ENCODE data around the gene TEX44.
"Not testable (repeated sequence)": the region's sequence is repeated elsewhere in the genome, so short reads cannot be mapped to it uniquely, and the experiment has no call there.

The TEX44 gene

DNA sequence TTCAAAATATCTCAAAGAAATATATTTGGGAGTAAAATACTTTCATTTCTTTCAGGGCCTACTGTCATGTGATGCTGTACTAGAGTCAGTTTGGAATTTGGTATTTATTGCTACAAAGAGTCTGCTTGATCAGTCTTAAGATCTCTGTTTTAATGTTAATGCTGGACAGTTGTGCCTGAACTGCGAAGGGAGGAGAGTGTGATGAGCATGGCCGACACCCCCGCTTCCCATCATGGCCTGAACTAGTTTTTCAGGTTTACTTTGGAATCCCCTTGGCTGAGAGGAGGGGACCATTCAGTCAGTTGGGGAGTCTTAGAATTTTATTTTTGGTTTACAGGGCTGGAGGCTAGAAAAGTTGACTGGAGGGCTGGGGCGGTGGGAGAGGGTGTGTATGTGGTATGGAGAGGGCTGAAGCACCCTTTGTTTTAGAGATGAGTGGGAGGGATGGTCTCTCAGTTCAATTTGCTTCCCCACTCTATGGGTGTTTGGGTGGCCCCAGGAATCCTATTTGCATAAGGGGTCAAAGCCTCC is 20.9 kb upstream of the TEX44 start:
- DNase-seq (ENCODE audit: low read depth): no peak

DNA sequence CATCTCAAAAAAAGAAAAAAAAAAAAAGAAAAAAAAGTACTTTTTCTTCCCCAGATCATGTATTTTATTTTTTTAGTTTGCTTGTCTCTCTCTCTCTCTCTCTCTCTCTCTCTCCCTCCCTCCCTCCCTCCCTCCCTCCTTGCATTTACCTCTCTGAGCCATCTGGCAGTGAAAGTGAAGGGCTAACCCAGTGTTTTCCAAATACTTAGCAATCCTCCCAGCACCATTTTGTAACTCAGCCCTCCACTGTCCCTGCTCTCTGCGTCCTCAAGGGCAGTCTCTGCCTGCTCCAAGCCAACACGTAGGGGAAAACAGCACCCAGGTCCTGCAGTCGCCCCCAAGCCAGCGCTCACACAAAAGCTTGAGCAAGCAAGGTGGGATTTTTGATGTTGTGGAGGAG is 19.6 kb upstream of the TEX44 start:
- no peak for DNase-seq (ENCODE audit: low read depth)

DNA sequence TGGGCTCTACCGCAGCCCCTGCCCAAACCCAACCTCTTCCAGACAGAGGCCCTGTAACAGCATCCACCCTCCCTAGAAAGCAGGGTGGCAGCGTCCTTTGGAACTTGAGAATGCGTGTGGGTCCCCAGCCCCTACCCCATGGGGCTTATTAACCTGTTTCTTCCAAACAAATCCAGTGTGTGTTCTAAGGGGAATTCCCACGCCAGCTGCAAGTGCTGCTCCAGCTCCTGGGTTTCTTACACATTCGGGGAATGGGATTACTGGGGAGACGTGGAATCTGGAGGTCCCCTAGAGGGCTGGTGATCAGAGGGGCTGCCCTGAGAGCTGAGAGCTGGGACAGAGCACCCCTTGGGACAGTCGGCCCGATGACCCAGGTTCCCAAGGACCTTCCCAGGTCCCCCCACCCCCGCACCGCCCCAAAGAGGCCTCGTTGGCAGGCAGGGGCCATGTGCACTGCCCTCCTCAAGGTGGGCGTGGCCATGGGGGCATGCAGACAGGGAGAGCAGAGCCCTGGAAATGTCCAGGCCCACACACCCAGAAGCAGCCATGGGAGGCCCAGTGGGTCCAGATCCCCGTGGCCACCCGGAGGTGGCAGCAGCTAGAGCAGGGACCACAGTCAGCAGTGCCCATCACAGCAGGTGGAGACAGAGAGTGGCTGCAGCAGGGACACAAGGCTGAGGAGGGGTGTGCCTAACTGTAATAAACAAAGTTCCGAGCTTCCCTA is 18.8 kb upstream of the TEX44 start:
- DNase-seq (ENCODE audit: low read depth): no peak

DNA sequence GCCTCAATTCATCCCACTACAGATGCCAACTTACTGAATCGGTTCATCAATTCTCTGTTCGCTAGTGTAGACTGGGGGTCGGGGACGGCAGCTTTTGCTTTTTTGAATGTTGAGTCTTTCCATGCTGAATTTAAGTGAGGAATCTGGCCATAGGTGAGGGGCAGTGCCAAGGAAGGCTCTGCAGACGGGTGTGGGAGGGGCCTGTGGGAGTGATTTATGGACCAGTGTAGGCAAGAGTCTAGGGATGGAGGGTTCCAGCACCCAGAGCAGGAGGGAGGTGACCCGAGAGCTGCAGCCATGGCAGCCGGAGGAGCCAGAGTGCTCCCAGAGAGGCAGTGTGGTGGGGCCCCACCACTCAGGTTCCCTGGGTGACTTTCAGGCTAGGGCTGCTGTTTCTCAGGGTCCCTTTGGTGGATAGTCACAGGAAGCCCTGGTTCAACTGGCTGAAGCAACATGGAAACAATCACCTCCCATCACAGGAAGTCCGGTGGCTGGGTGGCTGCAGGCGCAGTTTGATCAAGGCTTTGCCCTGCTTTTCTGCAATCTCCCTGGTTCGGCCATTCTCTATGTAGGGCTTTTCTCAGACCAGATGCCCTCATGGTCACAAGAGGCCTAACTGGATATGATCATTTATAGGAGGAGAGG is 16.9 kb upstream of the TEX44 start:
- DNase-seq (ENCODE audit: low read depth): no peak

DNA sequence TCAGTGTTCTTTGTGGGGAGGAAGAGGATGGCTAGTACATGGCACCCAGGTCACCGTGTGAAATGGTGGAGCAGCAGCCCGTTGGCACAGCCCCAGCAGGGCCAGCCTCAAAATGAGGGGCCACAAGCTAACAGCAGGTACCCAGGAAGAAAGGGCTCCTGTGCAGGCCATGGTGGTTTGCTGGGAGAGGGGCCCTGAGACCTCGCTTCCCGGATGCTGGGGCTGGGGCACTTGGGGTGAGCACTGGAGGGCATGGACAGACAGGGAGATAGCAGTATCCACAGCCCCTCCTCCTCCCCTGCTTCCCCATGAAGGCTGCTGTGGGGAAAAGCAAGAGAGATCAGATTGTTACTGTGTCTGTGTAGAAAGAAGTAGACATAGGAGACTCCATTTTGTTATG is 16.2 kb upstream of the TEX44 start:
- no peak for DNase-seq (ENCODE audit: low read depth)

DNA sequence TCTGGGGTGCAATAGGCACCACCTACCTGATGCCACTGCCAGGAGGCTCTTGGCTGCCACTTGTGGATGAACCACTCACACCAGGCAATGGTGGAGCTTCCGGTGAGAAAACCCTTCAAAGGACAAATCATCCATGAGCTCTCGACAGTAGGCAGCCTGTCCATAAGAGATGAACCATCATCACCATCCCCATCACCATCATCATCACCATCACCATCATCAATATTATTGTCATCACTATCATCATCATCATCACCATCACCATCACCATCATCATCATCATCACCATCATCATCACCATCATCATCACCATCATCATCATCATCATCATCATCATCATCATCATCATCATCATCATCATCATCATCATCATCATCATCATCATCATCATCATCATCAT is 14.0 kb upstream of the TEX44 start:
- not testable (repeated sequence) for DNase-seq (ENCODE audit: low read depth)

DNA sequence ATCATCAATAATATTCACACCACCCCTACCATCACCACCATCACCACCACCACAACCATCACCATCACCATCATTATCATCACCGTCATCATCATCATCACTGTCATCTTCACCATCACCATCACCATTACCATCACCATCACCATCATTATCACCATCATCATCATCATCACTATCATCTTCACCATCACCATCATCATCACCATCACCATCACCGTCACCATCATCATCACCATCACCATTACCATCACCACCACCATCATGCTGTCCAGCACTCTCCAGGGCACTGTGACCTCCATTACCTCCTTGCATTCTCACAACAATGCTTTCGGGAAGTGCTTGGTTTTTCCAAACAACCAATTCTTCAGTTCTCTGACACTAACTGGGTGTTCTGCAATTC is 13.1 kb upstream of the TEX44 start:
- no peak for DNase-seq (ENCODE audit: low read depth)

DNA sequence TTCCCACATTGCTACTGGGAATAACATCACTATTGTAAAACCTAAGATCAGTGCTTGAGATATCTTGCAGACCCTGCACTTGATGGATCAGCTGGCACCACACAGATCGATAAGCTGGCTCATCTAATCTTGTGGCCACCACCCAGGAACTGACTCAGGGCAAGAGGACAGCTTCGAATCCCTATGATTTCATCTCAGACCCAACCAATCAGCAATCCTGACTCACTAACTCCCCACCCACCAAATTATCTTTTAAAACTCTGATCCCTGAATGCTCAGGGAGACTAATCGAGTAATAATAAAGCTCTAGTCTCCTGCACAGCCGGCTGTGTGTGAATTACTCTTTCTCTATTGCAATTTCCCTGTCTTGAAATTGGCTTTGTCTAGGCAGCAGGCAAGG is 11.3 kb upstream of the TEX44 start:
- no peak for DNase-seq (ENCODE audit: low read depth)

DNA sequence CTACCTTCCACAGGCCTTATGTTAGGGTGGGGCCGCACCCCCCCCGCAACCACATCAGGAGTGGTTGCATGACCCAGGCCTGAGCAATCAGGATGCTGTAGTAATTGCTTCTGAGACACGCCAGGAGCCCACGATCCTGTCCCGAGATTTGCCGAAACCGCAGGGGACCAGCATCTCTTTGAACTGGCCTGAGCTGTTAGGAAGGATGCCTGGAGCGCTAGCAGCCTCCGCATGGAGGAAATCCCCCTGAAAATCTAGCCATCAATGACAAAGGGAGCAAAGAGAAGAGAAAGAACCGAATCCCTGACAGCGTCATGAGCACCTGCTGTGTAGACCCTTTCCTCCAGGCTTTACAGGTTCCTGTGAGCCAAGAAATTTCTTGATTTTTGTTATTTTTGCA is 8.7 kb upstream of the TEX44 start:
- no peak for DNase-seq (ENCODE audit: low read depth)

DNA sequence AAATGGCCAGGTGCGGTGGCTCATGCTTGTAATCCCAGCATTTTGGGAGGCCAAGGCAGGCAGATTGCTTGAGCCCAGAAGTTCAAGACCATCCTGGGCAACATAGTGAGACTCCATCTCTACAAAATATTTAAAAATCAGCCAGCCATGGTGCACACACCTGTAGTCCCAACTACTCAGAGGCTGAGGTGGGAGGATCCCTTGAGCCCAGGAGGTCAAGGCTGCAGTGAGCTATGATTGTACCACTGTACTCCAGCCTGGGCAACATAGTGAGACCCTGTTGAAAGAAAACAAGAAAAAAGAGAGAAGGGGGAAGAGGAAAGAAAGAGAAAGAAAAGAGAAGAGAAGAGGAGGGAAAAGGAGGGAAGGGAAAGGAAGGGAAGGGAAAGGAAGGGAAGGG is 4.9 kb upstream of the TEX44 start:
- not testable (repeated sequence) for DNase-seq (ENCODE audit: low read depth)

DNA sequence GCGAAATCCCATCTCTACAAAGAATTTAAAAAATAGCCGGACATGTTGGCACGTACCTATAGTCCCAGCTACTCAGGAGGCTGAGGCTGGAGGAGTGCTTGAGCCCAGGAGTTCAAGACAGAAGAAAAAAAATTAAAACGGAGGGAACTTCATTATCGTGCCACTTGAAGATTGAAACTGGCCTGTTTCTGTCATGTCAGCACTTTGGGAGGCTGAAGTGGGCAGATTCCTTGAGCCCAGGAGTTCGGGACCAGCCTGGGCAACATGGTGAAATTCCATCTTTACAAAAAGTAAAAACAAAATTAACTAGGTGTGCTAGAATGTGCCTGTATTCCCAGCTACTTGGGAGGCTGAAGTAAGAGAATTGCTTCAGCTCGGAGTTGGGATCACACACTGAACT is 3.0 kb upstream of the TEX44 start:
- no peak for DNase-seq (ENCODE audit: low read depth)

DNA sequence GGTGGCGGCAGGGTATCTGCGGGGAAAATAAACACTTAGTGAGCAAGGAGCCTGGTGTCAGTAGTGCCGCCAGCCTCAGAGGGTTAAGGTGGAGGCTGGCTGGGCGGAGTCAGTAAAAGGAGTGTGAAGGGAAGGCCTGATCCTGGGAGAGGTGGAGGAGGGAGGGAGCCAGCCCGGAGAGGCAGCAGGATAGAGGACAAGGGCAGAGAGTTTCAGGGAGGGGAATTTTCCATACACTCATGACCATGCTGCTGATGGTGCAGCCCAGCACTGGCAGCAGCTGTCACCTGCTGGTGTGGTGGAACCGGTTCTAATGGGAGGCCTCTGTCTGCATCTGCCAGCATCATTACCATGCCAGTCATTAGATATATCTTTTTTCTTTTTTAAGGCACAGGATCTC is 2.0 kb upstream of the TEX44 start:
- no peak for DNase-seq (ENCODE audit: low read depth)

DNA sequence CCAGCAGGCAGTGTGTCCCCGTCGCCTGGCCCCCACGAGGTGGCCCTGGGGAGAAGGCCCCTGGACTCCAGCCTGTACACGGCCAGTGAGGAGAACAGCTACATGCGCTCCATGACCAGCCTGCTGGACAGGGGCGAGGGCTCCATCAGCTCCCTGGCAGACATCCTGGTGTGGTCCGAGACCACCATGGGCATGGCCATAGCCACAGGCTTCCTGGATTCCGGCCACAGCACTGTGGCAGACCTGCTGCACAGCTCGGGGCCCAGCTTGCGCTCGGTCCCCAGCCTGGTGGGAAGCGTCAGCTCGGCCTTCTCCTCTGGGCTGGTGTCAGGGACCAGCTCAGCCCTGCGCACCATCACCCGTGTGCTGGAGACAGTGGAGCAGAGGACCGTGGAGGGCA is 1.0 kb downstream of the TEX44 start:
- DNase-seq (ENCODE audit: low read depth): no peak

DNA sequence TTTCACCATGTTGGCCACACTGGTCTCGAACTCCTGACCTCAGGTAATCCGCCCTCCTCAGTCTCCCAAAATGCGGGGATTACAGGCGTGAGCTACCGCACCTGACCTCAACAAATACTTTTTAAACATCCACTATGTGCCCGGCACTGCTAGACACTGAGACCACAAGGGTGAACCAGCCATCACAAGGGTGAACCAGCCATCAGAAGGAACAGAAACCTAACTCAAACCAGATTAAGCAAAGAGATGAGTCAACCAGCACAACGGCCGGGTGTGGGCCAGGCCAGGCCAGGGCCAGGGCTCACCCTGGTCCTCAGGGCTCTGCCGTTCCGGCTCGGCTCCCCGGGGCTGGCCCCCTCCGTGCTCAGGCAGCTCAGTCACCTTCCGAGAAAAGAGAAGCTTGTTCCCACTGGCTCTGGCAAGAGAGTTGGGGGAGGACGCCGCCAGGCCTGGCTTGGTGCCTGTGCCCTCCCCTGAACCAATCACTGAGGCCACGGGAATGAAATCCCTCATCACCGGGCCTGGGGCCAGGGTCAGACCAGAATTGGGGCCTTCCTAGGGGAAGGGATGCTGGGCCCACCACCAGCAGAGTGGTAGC is 4.4 kb downstream of the TEX44 start:
- no peak for DNase-seq (ENCODE audit: low read depth)

DNA sequence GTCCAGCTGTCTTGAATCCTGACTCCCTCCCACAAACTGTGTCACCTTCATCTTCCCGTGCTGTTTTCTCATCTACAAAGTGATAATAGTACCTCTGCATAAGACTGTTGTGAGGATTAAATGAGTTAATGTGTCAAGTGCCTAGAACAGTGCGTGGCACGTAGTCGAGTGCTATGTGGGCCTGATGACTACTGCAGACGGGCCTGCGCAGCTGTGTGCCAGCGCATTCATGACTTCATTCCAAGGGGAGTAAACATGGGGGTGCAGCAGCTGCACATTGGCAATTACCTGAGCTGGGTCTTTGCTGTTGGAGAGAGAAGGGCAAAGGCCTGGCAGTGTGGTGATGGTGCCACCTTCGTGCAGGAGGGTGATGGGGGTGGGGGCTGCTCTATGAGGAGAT is 5.0 kb downstream of the TEX44 start:
- DNase-seq (ENCODE audit: low read depth): no peak

DNA sequence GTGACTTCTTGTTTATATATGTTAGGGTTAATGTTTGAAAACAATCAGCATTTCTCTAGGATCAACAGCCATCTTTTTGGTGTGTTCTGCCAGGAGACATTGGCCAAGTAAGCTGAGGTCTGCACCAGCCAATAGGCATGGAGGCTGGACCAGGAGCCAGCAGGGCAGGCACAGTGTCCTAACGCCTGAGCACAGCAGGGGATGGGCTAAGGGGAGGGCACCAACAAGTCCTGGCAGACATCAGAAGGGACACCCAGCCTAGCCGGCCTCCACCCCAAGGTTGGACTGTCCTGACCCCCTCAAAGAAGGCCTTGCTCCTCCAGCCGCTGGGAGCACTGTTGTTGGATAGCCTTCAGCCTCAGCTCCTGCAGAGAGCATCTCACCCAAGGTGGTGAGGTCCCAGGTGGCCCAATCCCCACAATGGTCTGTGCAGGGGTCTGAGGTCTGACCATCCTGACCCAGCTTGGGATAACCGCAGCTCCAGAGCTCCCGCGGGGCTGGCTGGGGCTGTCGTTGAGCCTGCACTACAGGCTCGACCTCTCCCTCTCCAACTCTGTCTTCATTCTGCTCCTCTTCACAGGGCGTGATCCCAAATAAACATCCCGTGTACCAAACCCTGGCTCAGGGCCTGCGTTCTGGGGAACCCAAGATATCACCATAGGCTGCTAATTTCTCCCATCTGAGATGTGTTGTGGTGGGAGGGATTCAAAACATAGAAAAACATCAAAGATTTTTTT is 8.1 kb downstream of the TEX44 start:
- DNase-seq (ENCODE audit: low read depth): no peak

DNA sequence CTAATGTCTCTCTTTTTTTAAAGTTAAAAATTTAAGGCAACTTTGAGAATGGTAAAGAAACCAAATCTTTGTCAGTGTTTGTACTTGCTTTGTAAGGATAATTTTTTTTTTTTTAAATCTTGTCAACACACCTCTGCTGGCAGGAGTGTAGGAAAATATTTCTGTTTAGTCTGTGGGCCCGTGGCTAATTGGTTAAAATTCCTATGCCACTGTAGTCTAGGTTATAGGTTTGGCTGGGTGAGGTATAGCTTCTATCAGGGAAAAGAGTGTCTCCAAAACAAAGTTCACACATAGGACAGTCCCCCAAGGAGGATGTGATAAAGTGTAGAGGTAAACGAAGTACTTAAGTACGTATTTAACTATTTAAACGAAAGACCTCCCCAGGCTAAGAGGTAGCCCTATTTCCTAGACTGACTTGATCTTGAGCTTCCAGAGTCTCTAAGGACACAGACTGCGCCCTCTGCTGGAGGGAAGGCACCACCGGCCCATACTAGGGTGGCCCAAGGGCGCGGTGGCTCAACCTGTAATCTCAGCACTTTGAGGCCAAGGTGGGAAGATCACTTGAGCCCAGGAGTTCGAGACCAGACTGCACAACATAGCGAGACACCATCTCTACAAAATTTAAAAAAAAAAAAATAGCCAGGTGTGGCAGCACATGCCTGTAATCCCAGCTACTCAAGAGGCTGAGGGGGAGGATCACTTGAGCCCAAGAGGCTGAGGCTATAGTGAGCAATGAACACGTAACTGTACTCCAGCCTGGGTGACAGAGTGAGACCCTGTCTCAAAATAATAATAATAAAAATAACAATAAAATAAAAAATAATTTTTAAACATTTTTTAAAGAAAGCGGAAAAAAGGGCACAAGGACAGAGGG is 8.9 kb downstream of the TEX44 start:
- peak; percentile 76 for DNase-seq (ENCODE audit: low read depth)

DNA sequence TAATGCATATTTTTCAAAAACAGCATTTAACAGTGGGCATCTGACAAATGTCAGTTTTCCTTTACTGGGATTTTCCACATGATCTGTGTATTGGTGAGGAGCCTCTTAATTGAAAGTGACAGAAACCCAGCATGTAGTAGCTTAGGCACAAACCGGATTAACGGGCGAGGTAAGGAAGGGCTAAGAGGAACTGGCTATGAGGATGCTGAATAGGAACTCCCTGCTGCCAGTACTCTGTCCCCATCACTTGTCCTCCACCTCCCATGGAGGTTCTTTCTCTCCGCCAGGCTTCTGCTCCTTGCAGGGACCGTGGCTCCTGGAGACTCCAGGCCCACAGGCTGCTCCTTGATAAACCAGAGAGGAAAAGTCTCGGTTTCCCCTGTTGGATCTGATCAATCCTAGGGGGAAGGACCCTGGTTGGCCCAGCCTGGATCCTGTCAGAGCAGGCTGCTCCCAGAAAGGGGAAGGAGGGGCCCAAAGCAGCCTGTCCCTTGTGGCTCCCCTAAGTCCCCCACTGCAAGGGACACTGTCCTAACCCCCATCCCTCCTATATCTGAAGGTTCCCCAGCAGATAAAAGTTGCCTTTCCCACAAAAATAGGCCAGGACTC is 10.3 kb downstream of the TEX44 start:
- DNase-seq (ENCODE audit: low read depth): no peak

DNA sequence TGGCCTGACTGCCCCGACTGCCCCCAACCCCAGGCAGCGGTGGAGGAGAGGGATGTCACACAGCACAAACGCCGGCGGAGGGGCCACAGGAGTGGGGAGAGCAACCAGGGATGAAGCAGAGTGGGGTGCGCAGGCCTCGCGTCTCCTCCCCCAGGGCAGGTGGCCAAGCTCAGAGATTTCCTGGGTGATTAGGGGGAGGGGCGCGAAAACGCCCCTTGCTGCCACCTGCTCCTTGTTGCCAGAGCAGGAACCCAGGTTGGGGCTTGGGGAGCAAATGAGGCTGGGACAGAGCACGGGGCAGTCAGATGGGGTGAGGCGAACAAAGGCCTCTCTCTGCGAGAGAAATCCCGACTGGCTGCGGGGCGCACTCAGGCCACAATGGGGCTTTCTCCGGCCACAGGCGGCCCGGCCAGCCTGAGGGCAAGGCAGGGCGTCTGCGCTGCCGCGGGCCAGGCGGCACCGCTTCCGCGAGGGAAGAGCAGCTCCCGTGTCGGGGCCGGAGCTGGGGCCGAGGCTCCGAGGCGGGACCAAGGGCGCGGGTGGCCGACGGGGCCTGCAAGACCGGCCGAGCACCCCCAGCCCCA is 11.5 kb downstream of the TEX44 start:
- DNase-seq (ENCODE audit: low read depth): no peak

DNA sequence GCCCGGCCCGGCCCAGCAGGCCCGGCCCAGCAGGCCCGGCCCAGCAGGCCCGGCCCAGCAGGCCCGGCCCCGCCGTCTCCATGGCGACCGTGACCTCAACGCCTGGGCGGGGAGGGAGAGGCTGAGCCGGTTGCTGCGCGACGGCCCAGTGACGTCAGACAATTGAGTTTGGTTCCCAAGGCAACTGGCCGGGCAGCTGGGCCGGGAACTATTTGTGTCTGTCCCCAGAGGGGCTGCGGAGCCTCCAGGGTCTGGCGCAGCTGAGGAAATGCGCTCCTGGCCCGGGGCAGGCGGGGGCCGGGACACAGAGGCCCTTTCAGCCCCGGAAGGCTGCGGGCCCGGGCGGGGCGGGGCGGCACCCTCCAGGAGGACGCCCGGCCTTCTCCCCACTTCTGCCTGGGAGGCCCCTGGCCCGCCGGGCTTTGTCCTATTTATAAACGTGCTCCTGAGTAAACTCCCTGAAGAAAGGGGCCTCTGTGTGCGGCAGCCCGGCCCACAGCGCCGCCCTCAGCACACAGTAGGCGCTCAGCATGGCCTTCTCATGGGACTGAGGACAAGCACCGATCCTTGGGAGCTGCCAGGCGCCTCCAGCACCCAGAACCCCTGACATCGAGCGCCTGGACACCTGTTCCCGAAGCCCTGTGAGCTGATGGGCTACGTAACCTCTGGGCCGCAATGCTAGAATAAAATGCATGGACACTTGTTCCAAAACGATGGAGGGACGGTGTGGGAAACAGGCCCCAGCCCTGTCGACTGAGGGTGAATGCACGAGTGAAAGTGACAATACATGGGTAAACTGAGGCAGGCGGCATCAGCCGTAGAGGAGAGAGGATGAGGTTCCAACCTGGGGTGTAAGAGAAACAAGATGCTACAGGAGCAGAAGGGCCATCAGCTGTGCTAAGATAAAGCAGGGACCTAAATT is 12.3 kb downstream of the TEX44 start:
- peak; percentile 93 for DNase-seq (ENCODE audit: low read depth)

Data from activated T-cell treated with anti-CD3 and anti-CD28 coated beads for 1 hour (primary cell).